Natural killer cell (primary cell): ENCODE measurements around the gene TEX12. TPM values are rescaled to one million over a fixed set of nuclear protein-coding genes. Genes with fewer than 3 reads are reported as not detected.
"Not testable (repeated sequence)": the region's sequence is repeated elsewhere in the genome, so short reads cannot be mapped to it uniquely, and the experiment has no call there.

ENCODE experiments used
- ATAC-seq, 3 donors: fragments of 150-1000 bp in 2 of 3; fragments of 200-7000 bp in 1 of 3; cut with Tn5 transposase; 1 replicate in 1 of 3; 2 replicates in 2 of 3; pipeline ENCODE4 v1.10.0; 2021; ENCODE audit warnings: mild to moderate bottlenecking in 2 of 3, moderate library complexity in 2 of 3
- DNase-seq, 2 donors: peaks; one replicate each; pipeline versions ENCODE4 v3.0.0 to v3.0.0-alpha.2; 2013 to 2021; ENCODE audit warnings: mixed read lengths in 1 of 2
- H3K27ac ChIP-seq: one replicate; pipeline ENCODE4 v1.5.1; 2013; ENCODE audit warnings: mild to moderate bottlenecking, low read length
- H3K27me3 ChIP-seq: one replicate; pipeline ENCODE4 v1.6.1; 2013; ENCODE audit warnings: low read length; ENCODE audit not compliant: control insufficient read depth, insufficient read depth
- H3K36me3 ChIP-seq: one replicate; pipeline ENCODE4 v1.6.1; 2013; ENCODE audit warnings: low read length; ENCODE audit not compliant: control insufficient read depth, insufficient read depth
- H3K4me1 ChIP-seq: one replicate; pipeline ENCODE4 v1.6.1; 2013; ENCODE audit warnings: low read length; ENCODE audit not compliant: control insufficient read depth, insufficient read depth
- H3K4me3 ChIP-seq: one replicate; pipeline ENCODE4 v1.5.1; 2013; ENCODE audit warnings: low read length
- H3K9me3 ChIP-seq: one replicate; pipeline ENCODE4 v1.6.1; 2013; ENCODE audit warnings: low read length; ENCODE audit not compliant: control insufficient read depth, insufficient read depth
- H3K27ac Mint-ChIP-seq, 2 donors: one replicate each; pipeline ENCODE4 v1.8.0; 2022; ENCODE audit warnings: mild to moderate bottlenecking in 2 of 2, mixed read lengths in 2 of 2, moderate library complexity in 1 of 2
- H3K27me3 Mint-ChIP-seq, 2 donors: one replicate each; pipeline ENCODE4 v1.8.0; 2022; ENCODE audit warnings: low read depth in 2 of 2, mixed read lengths in 2 of 2
- H3K36me3 Mint-ChIP-seq: one replicate; pipeline ENCODE4 v1.8.0; 2022; ENCODE audit warnings: mixed read lengths
- H3K4me1 Mint-ChIP-seq, 2 donors: one replicate each; pipeline ENCODE4 v1.8.0; 2022; ENCODE audit warnings: mixed read lengths in 2 of 2
- H3K4me3 Mint-ChIP-seq: one replicate; pipeline ENCODE4 v1.8.0; 2022; ENCODE audit warnings: mild to moderate bottlenecking, moderate library complexity, mixed read lengths
- H3K9me3 Mint-ChIP-seq, 2 donors: one replicate each; pipeline ENCODE4 v1.8.0; 2022; ENCODE audit warnings: mixed read lengths in 2 of 2
- CTCF ChIP-seq: fragments of 200-600 bp; IDR thresholded peaks from one replicate; pipeline ENCODE4 v1.8.0; 2022; ENCODE audit warnings: antibody characterized with exemption
- WGBS: methylation state at CpG from one replicate; pipeline ENCODE4 v1.1.7; 2013; ENCODE audit warnings: missing lambda C conversion rate; ENCODE audit not compliant: insufficient coverage; 5-methylcytosine and 5-hydroxymethylcytosine counted together
- intact Hi-C: fragments of 100-400 bp; cut with micrococcal nuclease; formaldehyde crosslinking; loops from one replicate; pipeline ENCODE4 v1.14.2; 2022
- total RNA-seq, 4 donors: library from RNA; stranded (reverse); fragments of 120-200 nt in 1 of 4; gene quantifications; one replicate each; pipeline versions ENCODE4 v1.2.3 to v1.2.4, GENCODE V29; 2013 to 2022

Gene TEX12
- total RNA-seq, 3 donors from 2014 or later (not counting 1 experiment from before 2014, with no cell fraction given) = 0.45 to 0.82 (median 0.50) TPM

DNA sequence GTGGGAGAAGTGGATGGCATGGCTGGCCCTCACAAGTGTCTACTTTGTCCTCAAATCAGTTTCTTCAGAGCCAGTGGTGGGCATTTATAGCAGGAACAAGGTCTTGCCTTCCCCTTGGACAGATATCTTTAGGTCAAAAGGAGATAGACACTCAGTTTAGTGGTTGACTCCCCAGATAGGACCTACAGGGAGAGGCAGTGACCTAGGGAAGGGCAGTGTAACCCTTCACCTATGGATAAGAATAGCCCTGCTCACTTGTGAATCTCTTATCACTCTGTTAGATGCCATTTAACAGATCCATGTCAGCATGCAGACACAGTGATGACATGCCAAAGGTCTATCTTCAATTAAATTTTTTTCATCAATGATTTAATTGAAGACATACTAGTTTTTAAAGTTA is 19.1 kb downstream of the TEX12 start:
- Histone ChIP-seq H3K36me3 (no peaks in the 10 kb centered on the region), H3K27ac (no peak overlapping the region), H3K27me3 (no peaks in the 10 kb centered on the region), H3K4me1 (no peaks in the 10 kb centered on the region), H3K4me3 (no peak overlapping the region), H3K9me3 (no peaks in the 10 kb centered on the region)
- TF ChIP-seq CTCF = no peak
- no peak overlapping the region for H3K27ac Mint-ChIP-seq
- H3K4me3 Mint-ChIP-seq = no peak overlapping the region
- DNase-seq (no peak), ATAC-seq (no peak)
- H3K36me3 Mint-ChIP-seq = no peaks in the 10 kb centered on the region
- peaks cover 6 to 14% of the 10 kb centered on the region in 2 donors for H3K4me1 Mint-ChIP-seq
- intact Hi-C loops = no loop called here
- H3K9me3 Mint-ChIP-seq = no peaks in the 10 kb centered on the region
- H3K27me3 Mint-ChIP-seq = no peaks in the 10 kb centered on the region

- H3K9me3 ChIP-seq, H3K4me3 Mint-ChIP-seq, H3K36me3 Mint-ChIP-seq, intact Hi-C loops, H3K27me3 Mint-ChIP-seq, H3K4me1 ChIP-seq, ATAC-seq, DNase-seq, H3K27me3 ChIP-seq, H3K4me3 ChIP-seq, H3K36me3 ChIP-seq, H3K27ac Mint-ChIP-seq, H3K9me3 Mint-ChIP-seq, H3K27ac ChIP-seq, H3K4me1 Mint-ChIP-seq: not testable (repeated sequence)
- WGBS = 90% methylated on average over 11 of the region's 11 CpGs
These were observed 27.9 kb downstream of the TEX12 start for GRCh38 chr11:112195113-112195512.

- TF ChIP-seq CTCF = no peak
- Histone ChIP-seq H3K36me3 (no peaks in the 10 kb centered on the region), H3K4me1 (no peaks in the 10 kb centered on the region), H3K9me3 (no peaks in the 10 kb centered on the region), H3K4me3 (no peak overlapping the region), H3K27ac (no peak overlapping the region), H3K27me3 (no peaks in the 10 kb centered on the region)
- ATAC-seq (no peak), DNase-seq (no peak)
- intact Hi-C loops = no loop called here
- Mint-ChIP-seq H3K9me3 (no peaks in the 10 kb centered on the region), H3K27ac (no peak overlapping the region), H3K27me3 (peaks cover 0 to 3% of the 10 kb centered on the region in 2 donors), H3K4me1 (peaks cover 5% of the 10 kb centered on the region in 2 donors), H3K4me3 (no peak overlapping the region), H3K36me3 (no peaks in the 10 kb centered on the region)
- 80% methylated on average over 1 of the region's 2 CpGs for WGBS
These were observed 28.8 kb downstream of the TEX12 start for GRCh38 chr11:112195951-112196351.

GRCh38 chr11:112196519-112197087 is 29.4 kb downstream of the TEX12 start:
- Mint-ChIP-seq H3K36me3 (no peaks in the 10 kb centered on the region), H3K27ac (no peak overlapping the region), H3K27me3 (peaks cover 0 to 3% of the 10 kb centered on the region in 2 donors), H3K4me1 (peaks cover 5% of the 10 kb centered on the region in 2 donors), H3K4me3 (no peak overlapping the region), H3K9me3 (no peaks in the 10 kb centered on the region)
- no peaks in the 10 kb centered on the region for H3K27me3 ChIP-seq
- no peaks in the 10 kb centered on the region for H3K36me3 ChIP-seq
- H3K4me1 ChIP-seq = no peaks in the 10 kb centered on the region
- ATAC-seq (no peak), DNase-seq (no peak)
- no peak overlapping the region for H3K4me3 ChIP-seq
- H3K27ac ChIP-seq = no peak overlapping the region
- H3K9me3 ChIP-seq = no peaks in the 10 kb centered on the region
- WGBS = 97% methylated on average over 2 of the region's 2 CpGs
- intact Hi-C loops = no loop called here
- TF ChIP-seq CTCF = no peak

DNA sequence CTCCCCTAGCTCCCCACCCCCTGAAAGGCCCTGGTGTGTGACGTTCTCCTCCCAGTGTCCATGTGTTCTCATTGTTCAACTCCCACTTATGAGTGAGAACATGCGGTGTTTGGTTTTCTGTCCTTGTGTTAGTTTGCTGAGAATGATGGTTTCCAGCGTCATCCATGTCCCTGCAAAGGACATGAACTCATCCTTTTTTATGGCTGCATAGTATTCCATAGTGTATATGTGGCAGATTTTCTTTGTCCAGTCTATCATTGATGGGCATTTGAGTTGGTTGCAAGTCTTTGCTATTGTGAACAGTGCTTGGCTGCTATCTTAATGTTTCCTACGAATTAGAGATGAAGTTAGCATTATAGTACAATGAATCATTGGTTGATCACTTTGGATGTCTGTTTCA is 31.9 kb downstream of the TEX12 start:
- H3K4me3 ChIP-seq, H3K27me3 Mint-ChIP-seq, H3K4me1 ChIP-seq, H3K36me3 Mint-ChIP-seq, H3K4me1 Mint-ChIP-seq, H3K27ac Mint-ChIP-seq, H3K4me3 Mint-ChIP-seq, H3K27me3 ChIP-seq, H3K9me3 ChIP-seq, H3K9me3 Mint-ChIP-seq, intact Hi-C loops, H3K36me3 ChIP-seq, DNase-seq, H3K27ac ChIP-seq, ATAC-seq: not testable (repeated sequence)
- 100% methylated on average over 2 of the region's 4 CpGs for WGBS
